PFSK-1 (cell line): ENCODE data around the gene PIGQ.

ENCODE experiments used
- SIN3A ChIP-seq: IDR thresholded peaks from 2 replicates; pipeline ENCODE4 v1.6.1; 2012; ENCODE audit warnings: mild to moderate bottlenecking, low read length, moderate library complexity, borderline replicate concordance; ENCODE audit not compliant: insufficient read depth
- TF ChIP-seq, protein P1 (sequence below), 2 experiments: IDR thresholded peaks; 2 replicates each; pipeline versions ENCODE4 v1.6.1 to v1.8.0; 2011 to 2012; ENCODE audit warnings: low read depth in 2 of 2, low read length in 2 of 2, control low read depth in 1 of 2, inconsistent platforms in 1 of 2, mild to moderate bottlenecking in 1 of 2, moderate library complexity in 1 of 2; ENCODE audit not compliant: insufficient read depth in 1 of 2

GRCh38 chr16:569445-570254, at the start of gene PIGQ:
- no peak for TF ChIP-seq SIN3A
- TF ChIP-seq, protein P1, sequence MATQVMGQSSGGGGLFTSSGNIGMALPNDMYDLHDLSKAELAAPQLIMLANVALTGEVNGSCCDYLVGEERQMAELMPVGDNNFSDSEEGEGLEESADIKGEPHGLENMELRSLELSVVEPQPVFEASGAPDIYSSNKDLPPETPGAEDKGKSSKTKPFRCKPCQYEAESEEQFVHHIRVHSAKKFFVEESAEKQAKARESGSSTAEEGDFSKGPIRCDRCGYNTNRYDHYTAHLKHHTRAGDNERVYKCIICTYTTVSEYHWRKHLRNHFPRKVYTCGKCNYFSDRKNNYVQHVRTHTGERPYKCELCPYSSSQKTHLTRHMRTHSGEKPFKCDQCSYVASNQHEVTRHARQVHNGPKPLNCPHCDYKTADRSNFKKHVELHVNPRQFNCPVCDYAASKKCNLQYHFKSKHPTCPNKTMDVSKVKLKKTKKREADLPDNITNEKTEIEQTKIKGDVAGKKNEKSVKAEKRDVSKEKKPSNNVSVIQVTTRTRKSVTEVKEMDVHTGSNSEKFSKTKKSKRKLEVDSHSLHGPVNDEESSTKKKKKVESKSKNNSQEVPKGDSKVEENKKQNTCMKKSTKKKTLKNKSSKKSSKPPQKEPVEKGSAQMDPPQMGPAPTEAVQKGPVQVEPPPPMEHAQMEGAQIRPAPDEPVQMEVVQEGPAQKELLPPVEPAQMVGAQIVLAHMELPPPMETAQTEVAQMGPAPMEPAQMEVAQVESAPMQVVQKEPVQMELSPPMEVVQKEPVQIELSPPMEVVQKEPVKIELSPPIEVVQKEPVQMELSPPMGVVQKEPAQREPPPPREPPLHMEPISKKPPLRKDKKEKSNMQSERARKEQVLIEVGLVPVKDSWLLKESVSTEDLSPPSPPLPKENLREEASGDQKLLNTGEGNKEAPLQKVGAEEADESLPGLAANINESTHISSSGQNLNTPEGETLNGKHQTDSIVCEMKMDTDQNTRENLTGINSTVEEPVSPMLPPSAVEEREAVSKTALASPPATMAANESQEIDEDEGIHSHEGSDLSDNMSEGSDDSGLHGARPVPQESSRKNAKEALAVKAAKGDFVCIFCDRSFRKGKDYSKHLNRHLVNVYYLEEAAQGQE (IDR thresholded peaks at IDR 0.05; ENCODE audit: insufficient read depth in 1 of 2, low read depth in 2 of 2, low read length in 2 of 2): no peak
